ENCODE data around the gene COL8A1. TPM values are rescaled to one million over a fixed set of nuclear protein-coding genes. Genes with fewer than 3 reads are reported as not detected.

COL8A1 gene
- total RNA-seq, 6 experiments from 2014 or later: 0.56 to 1.5 (median 0.79) TPM

GRCh38 chr3:99810403-99810802 is 172.0 kb downstream of the COL8A1 start:
- H3K27ac ChIP-seq: no peak overlapping the region
- 100% methylated on average over 1 of the region's 1 CpG for WGBS (ENCODE audit: insufficient coverage, low coverage, low lambda C conversion rate, missing lambda C conversion rate)
- no peaks in the 10 kb centered on the region for H3K36me3 ChIP-seq
- ATAC-seq (no peak), DNase-seq (no peak)
- H3K9me3 ChIP-seq: no peaks in the 10 kb centered on the region
- intact Hi-C loops (cut with DNase I): no loop called here
- no peaks in the 10 kb centered on the region for H3K27me3 ChIP-seq
- no peak for TF ChIP-seq POLR2A (IDR thresholded peaks at IDR 0.05)
- no peak for TF ChIP-seq CTCF (IDR thresholded peaks at IDR 0.05)
- H3K4me1 ChIP-seq: no peaks in the 10 kb centered on the region
- H3K4me3 ChIP-seq: no peak overlapping the region

GRCh38 chr3:99817047-99817436 is 178.6 kb downstream of the COL8A1 start:
- peak overlapping the region; percentile 66 to 83 (median 79) for H3K27ac ChIP-seq
- DNase-seq (no peak), ATAC-seq (peak in 3 of 4 donors; percentile 9 to 20 (median 13))
- intact Hi-C loops (cut with DNase I): no loop called here
- 1% methylated on average over 14 of the region's 15 CpGs for WGBS (ENCODE audit: insufficient coverage, low coverage, low lambda C conversion rate, missing lambda C conversion rate)
- H3K9me3 ChIP-seq: no peaks in the 10 kb centered on the region
- H3K4me3 ChIP-seq: peak overlapping the region; percentile 59 to 79 (median 74)
- H3K27me3 ChIP-seq: no peaks in the 10 kb centered on the region
- no peaks in the 10 kb centered on the region for H3K36me3 ChIP-seq
- no peak for TF ChIP-seq CTCF (IDR thresholded peaks at IDR 0.05)
- no peak for TF ChIP-seq POLR2A (IDR thresholded peaks at IDR 0.05)
- H3K4me1 ChIP-seq: peaks cover 0 to 5% (median 0%) of the 10 kb centered on the region in 4 donors

GRCh38 chr3:99817437-99818240 is 179.2 kb downstream of the COL8A1 start, which contains the start of gene CMSS1:
TSS of gene CMSS1 (plus strand) at chr3:99817862.
- DNase-seq (peak; percentile 96), ATAC-seq (peak; percentile 98 to 99 (median 99))
- Histone ChIP-seq H3K27me3 (no peaks in the 10 kb centered on the region), H3K9me3 (no peaks in the 10 kb centered on the region), H3K36me3 (no peaks in the 10 kb centered on the region), H3K4me1 (peaks cover 0 to 5% (median 0%) of the 10 kb centered on the region in 4 donors), H3K27ac (peak within 1 kb of the TSS; percentile 66 to 83 (median 79)), H3K4me3 (peak within 1 kb of the TSS; percentile 59 to 79 (median 74))
- under 1% methylated on average over 45 of the region's 60 CpGs for WGBS (ENCODE audit: insufficient coverage, low coverage, low lambda C conversion rate, missing lambda C conversion rate)
- intact Hi-C loops (cut with DNase I): no loop called here
- TF ChIP-seq CTCF (IDR thresholded peaks at IDR 0.05) (peak in 1 of 4 donors; percentile 23), POLR2A (IDR thresholded peaks at IDR 0.05) (peak; percentile 54)

- Histone ChIP-seq H3K36me3 (no peaks in the 10 kb centered on the region), H3K4me1 (peaks cover 0 to 5% (median 0%) of the 10 kb centered on the region in 4 donors), H3K27me3 (no peaks in the 10 kb centered on the region), H3K27ac (no peak overlapping the region), H3K4me3 (no peak overlapping the region), H3K9me3 (no peaks in the 10 kb centered on the region)
- intact Hi-C loops (cut with DNase I): no loop called here
- TF ChIP-seq POLR2A (IDR thresholded peaks at IDR 0.05) (no peak), CTCF (IDR thresholded peaks at IDR 0.05) (no peak)
- DNase-seq (no peak), ATAC-seq (no peak)
- WGBS (ENCODE audit: insufficient coverage, low coverage, low lambda C conversion rate, missing lambda C conversion rate): 95% methylated on average over 2 of the region's 2 CpGs
These were observed 180.4 kb downstream of the COL8A1 start for GRCh38 chr3:99818818-99819217.
